GM12874 (cell line): ENCODE data around the gene RBM4.

Experiments used
- CTCF ChIP-seq: IDR thresholded peaks from 2 replicates; pipeline ENCODE4 v1.5.1; 2011; ENCODE audit warnings: low read depth, mild to moderate bottlenecking, control low read depth, low read length, moderate library complexity; ENCODE audit not compliant: insufficient read depth

Gene RBM4

DNA sequence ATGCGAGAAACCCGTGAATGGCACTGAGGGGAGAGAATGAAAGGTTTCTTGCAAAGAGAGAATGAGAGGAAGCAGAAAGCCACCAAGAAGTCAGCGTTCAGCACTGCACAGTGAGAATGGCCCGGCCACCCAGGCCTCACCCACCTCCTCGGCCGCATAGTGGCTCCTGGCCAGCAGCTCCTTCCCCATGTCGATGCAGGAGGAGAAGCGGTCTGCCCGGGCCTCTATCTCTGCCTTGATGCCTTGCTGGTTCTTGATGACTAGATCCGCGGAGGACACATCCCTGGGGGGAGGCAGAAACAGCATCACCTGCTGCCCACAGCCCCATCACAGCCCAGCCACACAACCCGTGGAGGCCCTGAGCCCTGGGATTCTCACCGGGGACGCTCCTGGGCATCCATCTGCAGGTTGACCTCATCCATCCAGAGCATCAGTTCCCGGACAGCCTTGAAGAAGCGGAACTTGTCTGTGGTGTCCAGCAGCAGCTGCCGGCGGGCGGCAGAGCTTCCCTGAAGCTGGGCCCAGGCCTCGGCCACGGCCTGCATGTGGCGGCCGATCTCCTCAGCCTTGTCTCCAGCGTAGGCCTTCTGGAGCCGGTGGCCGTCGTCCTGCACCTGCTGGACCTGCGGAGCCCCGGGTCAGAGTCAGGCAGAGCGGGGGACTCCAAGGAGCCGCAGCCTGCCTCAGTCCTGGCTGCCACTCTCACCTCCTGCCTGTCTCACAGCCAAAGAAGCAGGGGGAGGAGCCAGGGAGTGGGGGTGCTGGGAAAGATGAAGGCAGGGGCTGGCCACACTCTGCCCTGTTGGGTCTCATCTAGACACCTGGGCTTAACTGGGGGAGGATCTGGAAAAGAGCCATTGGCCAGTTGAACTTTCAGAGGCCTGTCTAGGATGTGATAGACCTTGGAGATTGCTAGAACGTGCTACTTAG lies 51.4 kb downstream of the RBM4 start:
- TF ChIP-seq CTCF, result no peak

DNA sequence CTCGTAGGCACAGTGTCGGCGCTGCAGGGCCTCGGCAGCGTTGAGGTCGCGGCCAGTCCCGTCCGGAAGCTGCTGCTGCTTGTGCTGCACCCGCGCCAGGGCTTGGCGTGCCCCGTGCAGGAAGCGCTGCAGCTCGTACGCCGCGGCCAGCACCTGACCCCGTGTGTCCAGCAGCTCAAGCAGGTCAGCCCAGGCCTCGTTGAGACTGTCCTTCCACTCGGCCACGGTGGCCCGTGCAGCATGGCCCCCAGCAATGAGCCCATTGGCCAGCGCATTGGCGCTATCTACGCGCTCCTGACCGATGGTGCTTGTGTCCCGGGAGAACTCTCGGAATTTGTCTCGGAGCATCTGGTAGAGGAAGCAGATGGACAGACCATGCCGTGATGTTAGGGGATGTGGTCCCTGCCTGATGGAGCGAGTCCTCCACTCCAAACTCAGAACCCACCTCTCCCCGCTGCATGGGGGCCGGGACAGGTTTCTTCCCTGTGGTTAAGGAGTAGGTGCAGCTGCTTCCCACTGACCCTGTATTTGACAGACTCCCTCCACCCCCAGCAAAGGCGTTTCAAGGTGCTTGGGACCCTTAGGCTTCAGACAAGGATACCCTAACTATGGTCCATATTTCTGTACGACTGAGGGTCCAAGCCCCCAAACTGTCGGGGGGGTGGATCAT lies 52.9 kb downstream of the RBM4 start:
- no peak for TF ChIP-seq CTCF

GRCh38 chr11:66692446-66692845 lies 53.9 kb downstream of the RBM4 start:
- no peak for TF ChIP-seq CTCF

DNA sequence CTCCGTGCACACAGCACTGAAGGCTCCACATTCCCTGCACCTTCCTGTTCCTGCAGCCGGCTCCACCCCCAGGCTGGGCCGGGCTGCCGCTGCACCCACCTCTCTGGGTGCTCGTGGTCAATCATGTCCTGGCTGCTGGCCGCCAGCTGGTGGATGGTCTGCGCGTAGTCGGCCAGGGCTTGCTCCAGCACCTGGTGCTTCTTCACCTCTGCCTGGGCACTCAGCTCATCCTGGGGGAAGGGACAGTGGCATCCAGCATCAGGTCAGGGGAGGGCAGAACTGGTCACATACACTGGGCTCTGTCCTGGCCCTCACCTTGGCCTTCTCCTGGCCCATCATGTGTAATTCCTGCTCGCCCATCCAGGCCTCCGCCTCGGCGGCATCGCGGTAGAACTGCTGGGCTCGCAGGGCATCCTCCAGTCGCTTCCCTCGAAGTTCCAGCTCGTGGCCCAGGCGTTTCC lies 54.4 kb downstream of the RBM4 start:
- no peak for TF ChIP-seq CTCF

DNA sequence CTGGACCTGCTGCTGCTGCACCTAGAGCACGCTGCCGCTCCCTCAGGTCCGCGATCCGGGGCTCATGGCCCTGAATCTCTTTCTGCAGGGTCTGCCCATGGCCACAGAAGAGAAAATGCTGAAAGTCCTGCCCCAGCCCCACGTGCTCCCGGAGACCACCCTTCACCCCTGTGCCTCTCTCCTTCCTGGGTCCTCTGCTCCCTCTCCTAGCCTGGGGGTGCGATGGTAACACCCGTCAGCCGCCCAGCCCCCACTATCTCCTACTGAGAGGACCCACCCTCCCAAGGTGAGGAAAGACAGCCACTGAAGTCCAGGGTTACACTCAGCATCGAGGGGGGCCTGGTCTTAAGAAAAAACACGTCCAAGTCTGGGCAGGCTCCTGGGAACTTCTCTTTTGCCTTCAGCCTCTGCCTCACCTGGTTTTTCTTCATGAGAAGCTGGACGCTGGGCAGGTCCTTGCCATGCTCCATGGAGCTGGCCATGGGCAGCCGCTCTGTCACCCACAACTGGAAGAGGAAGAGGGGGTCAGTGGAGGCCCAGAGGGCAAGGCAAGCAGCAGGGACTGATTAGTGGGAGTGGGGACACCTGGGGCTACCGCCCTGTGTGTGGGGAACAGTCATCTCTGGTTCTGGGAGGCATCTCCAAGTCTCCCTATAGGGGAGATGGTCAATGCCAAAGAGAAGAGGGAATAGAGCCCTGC lies 55.0 kb downstream of the RBM4 start:
- TF ChIP-seq CTCF, result no peak

DNA sequence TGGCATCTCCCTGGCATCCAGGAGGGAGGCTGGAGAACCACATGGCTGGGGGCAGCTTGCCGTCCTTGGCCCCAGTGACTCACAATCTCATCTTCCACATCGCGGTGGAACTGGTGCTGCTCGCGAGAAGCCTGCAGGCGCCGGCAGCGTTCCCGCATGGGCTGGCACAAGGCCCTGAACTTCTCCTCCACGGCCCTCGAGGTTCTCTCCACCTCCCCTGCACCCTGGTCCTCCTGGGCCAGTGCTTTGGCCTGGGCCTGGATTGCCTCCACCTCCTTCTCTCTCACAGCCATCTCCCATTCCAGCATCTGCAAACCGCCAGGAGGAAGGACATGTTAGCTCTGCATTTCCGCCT lies 55.5 kb downstream of the RBM4 start:
- no peak for TF ChIP-seq CTCF

DNA sequence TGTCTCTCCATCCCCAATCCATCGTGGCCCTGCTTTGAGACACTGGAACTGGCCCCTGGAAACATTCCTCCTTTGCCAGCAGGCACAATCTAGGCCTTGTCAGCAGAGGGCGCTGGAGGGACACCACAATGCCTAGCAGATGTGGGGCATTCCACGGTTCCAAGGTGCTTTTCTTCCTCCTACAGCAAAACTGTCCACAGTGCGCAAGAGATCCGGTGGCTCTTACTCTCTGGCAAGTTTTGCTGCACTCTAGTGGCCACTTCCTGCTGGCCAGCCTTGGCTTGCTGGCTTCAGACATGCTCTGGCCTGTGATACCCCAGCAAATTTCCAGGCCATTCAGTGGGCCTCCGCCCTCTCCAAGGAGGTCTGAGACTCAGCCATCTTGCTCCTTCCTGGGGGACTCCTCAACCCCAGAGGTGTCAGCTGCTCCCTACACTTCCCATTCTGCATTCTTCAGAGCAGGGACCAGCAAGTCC lies 56.3 kb downstream of the RBM4 start:
- TF ChIP-seq CTCF, result peak; percentile 95
